ENCODE measurements around the gene CTNND2.

- TF ChIP-seq CTCF (conservative IDR thresholded peaks at IDR 0.05 in 1 of 2, IDR thresholded peaks at IDR 0.05 in 1 of 2; ENCODE audit: extremely low read depth in 1 of 2, insufficient read depth in 1 of 2, low read depth in 1 of 2, low read length in 2 of 2): no peak
- TF ChIP-seq EZH2 (IDR thresholded peaks at IDR 0.05; ENCODE audit: borderline replicate concordance, low read length): no peak
Measured at GRCh38 chr5:11268891-11269290, 635.4 kb downstream of the CTNND2 start.
